ENCODE measurements around the gene JAGN1. TPM values are rescaled to one million over a fixed set of nuclear protein-coding genes. Genes with fewer than 3 reads are reported as not detected.
"Not testable (repeated sequence)": the region's sequence is repeated elsewhere in the genome, so short reads cannot be mapped to it uniquely, and the experiment has no call there.

Gene JAGN1
- total RNA-seq, 1 donor from 2014 or later, result 33.0 TPM

- no peak for TF ChIP-seq CTCF (IDR thresholded peaks at IDR 0.05; ENCODE audit: unreplicated experiment)
- Mint-ChIP-seq H3K9me3 (ENCODE audit: low read depth) (no peaks in the 10 kb centered on the region), H3K27ac (peak overlapping the region; percentile 98), H3K4me1 (ENCODE audit: low read depth) (peaks cover 5% of the 10 kb centered on the region), H3K36me3 (ENCODE audit: insufficient read depth) (peaks cover 10% of the 10 kb centered on the region), H3K4me3 (ENCODE audit: low read depth) (peak overlapping the region; percentile 99), H3K27me3 (no peaks in the 10 kb centered on the region)
- DNase-seq (ENCODE audit: low spot score, unreplicated experiment), result no peak
These were observed 737 bp downstream of the JAGN1 start for GRCh38 chr3:9891072-9891622.

DNA sequence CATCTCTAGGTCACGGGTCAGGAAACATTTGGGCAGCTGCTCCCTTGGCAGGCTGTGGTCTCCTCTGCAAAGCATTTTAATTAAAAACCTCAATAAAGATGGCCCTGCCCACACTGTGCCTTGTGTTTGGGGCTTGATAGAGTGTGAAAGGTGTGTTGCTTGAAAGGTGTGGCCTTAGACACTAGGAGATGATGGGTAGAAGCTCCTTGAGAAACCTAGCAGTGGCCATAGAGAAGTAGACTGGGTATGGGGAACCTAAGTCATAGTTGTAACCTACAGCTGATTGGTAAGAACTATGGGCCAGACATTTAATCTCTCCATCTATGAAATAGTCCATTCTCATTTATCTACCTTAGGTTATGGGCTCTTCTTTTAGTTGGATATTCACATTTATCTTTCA lies 3.3 kb downstream of the JAGN1 start:
- no peaks in the 10 kb centered on the region for H3K27me3 Mint-ChIP-seq
- no peak overlapping the region for H3K4me3 Mint-ChIP-seq (ENCODE audit: low read depth)
- H3K27ac Mint-ChIP-seq, result no peak overlapping the region
- peaks cover 10% of the 10 kb centered on the region for H3K36me3 Mint-ChIP-seq (ENCODE audit: insufficient read depth)
- no peak for TF ChIP-seq CTCF (IDR thresholded peaks at IDR 0.05; ENCODE audit: unreplicated experiment)
- peaks cover 24% of the 10 kb centered on the region for H3K4me1 Mint-ChIP-seq (ENCODE audit: low read depth)
- H3K9me3 Mint-ChIP-seq (ENCODE audit: low read depth), result no peaks in the 10 kb centered on the region
- no peak for DNase-seq (ENCODE audit: low spot score, unreplicated experiment)

DNA sequence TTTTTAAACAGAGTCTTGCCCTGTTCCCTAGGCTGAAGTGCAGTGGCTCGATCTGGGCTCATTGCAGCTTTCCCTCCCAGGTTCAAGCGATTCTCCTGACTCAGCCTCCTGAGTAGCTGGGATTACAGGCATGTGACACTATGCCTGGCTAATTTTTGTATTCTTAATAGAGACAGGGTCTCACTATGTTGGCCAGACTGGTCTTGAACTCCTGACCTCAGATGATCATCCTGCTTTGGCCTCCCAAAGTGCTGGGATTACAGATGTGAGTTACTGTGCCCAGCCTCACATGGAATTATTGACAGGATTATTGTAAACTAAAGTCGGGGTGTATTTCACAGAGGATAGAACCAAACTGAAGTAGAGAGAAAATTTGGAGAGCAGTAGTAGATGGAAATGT lies 5.3 kb downstream of the JAGN1 start:
- not testable (repeated sequence) for H3K9me3 Mint-ChIP-seq (ENCODE audit: low read depth); H3K27me3 Mint-ChIP-seq; H3K4me3 Mint-ChIP-seq (ENCODE audit: low read depth); DNase-seq (ENCODE audit: low spot score, unreplicated experiment)
- H3K36me3 Mint-ChIP-seq (ENCODE audit: insufficient read depth), result peaks cover 10% of the 10 kb centered on the region
- peak overlapping the region; percentile 10 for H3K27ac Mint-ChIP-seq
- H3K4me1 Mint-ChIP-seq (ENCODE audit: low read depth), result peaks cover 27% of the 10 kb centered on the region

DNA sequence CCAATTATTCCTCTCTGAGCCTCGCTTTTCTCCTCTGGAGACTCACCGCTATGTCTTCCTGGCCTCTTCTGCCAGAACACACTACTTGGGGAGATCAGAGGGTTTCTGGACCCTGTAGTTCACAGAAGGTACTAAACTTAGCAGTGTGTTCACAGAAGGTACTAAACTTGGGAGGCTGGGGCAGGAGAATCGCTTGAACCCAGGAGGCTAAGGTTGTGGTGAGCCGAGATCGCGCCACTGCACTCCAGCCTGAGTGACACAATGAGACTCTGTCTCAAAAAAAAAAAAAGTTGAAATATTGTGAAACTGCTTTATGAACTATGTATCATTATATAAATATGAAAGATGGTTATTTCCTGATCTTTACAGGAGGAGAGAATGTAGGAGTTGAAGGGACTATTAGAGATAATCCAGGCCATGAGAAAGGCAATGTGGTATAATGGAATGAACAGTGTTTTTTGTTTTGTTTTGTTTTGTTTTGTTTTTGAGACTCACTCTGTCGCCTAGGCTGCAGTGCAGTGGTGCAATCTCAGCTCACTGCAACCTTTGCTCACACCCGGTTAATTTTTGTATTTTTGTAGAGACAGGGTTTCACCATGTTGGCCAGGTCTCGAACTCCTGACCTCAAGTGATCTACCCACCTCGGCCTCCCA lies 6.5 kb downstream of the JAGN1 start:
- Mint-ChIP-seq H3K4me1 (ENCODE audit: low read depth) (peaks cover 29% of the 10 kb centered on the region), H3K36me3 (ENCODE audit: insufficient read depth) (peaks cover 10% of the 10 kb centered on the region)
- DNase-seq (ENCODE audit: low spot score, unreplicated experiment); H3K9me3 Mint-ChIP-seq (ENCODE audit: low read depth); H3K4me3 Mint-ChIP-seq (ENCODE audit: low read depth); H3K27ac Mint-ChIP-seq; H3K27me3 Mint-ChIP-seq: not testable (repeated sequence)

DNA sequence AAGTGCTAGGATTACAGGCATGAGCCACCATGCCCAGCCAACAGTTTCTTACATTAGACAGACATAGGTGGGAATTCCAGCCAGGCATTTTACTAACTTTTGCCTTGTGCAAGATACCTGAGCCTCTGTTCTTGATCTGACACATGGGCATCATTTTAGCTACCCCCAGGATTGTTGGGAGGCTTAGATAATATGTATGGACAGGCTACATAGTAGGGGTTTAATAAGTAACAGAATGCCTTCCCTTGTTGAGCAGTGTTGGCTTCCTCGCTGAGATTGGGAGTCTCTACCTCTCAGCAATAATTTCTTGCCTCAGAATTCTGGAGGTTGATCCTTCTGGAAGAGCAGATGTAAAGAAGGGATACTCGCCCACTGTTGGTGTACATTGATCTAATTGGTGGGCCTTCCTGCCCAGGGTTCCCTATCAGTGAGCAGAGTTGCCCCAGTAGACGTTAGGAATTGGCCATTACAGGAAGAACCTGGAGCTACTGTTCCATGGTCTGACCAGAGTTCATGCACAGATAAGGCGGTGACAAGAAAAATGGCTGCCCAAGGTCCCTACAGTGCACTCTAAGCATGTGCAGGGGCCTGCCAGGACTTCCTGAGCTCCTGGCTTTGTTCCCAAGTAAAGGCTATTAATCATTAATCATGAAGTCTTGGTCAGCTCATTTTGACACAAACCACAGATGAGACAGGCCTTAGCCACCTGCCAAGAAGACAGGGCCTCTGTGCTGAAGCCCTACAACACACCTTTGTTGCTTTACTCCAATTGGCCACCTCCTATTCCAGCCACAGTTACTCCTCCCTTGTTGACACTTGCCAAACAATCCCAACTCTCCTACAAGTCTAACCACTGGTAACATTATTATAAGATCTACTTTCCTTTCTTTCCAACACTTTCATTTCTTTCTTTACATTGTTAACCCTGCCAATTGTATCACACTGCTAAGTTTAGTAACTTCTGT lies 7.3 kb downstream of the JAGN1 start:
- no peak for TF ChIP-seq CTCF (IDR thresholded peaks at IDR 0.05; ENCODE audit: unreplicated experiment)
- H3K36me3 Mint-ChIP-seq (ENCODE audit: insufficient read depth), result peaks cover 9% of the 10 kb centered on the region
- no peaks in the 10 kb centered on the region for H3K9me3 Mint-ChIP-seq (ENCODE audit: low read depth)
- H3K4me3 Mint-ChIP-seq (ENCODE audit: low read depth), result no peak overlapping the region
- H3K27me3 Mint-ChIP-seq, result no peaks in the 10 kb centered on the region
- H3K4me1 Mint-ChIP-seq (ENCODE audit: low read depth), result peaks cover 30% of the 10 kb centered on the region
- peak overlapping the region; percentile 81 for H3K27ac Mint-ChIP-seq
- DNase-seq (ENCODE audit: low spot score, unreplicated experiment), result no peak

GRCh38 chr3:9898467-9899241 lies 8.2 kb downstream of the JAGN1 start:
- H3K4me1 Mint-ChIP-seq (ENCODE audit: low read depth), result peaks cover 35% of the 10 kb centered on the region
- no peak overlapping the region for H3K4me3 Mint-ChIP-seq (ENCODE audit: low read depth)
- no peak for TF ChIP-seq CTCF (IDR thresholded peaks at IDR 0.05; ENCODE audit: unreplicated experiment)
- H3K27me3 Mint-ChIP-seq, result no peaks in the 10 kb centered on the region
- H3K27ac Mint-ChIP-seq, result peak overlapping the region; percentile 81
- no peak for DNase-seq (ENCODE audit: low spot score, unreplicated experiment)
- peaks cover 6% of the 10 kb centered on the region for H3K36me3 Mint-ChIP-seq (ENCODE audit: insufficient read depth)
- no peaks in the 10 kb centered on the region for H3K9me3 Mint-ChIP-seq (ENCODE audit: low read depth)

All from progenitor cell of endocrine pancreas (in vitro differentiated cells).